Measurements from ENCODE around the gene ZNF23.

Gene ZNF23

GRCh38 chr16:71426069-71426879 lies 35.8 kb downstream of the ZNF23 start:
- no peak for TF ChIP-seq CTCF (conservative IDR thresholded peaks at IDR 0.05; ENCODE audit: control insufficient read depth, insufficient read depth, low read depth, low read length)
- H3K4me3 ChIP-seq (ENCODE audit: control insufficient read depth, low read depth, low read length) = peak overlapping the region; percentile 59

DNA sequence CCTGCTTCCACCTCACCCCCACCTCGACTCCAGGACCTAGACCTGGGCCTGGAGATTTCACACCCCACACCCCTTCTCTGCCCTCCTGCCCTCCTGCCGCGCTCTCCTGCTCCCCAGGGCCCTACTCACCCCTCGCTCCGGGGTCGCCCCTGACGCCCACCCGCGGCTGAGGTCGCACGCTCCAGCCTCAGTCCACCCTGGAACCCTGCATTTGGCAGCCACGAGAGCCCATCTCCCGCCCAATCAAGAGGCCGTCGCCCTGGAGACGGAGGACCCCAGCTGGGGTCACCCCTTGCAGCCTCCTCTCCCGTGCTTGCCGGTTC lies 36.3 kb downstream of the ZNF23 start:
- peak overlapping the region; percentile 59 for H3K4me3 ChIP-seq (ENCODE audit: control insufficient read depth, low read depth, low read length)
- TF ChIP-seq CTCF (conservative IDR thresholded peaks at IDR 0.05; ENCODE audit: control insufficient read depth, insufficient read depth, low read depth, low read length) = no peak
- no peak for DNase-seq (ENCODE audit: low read depth)

More at GRCh38 chr16:71426069-71426879, 35.8 kb downstream of the ZNF23 start:
- DNase-seq (ENCODE audit: low read depth) = peak; percentile 95

GRCh38 chr16:71424626-71425025 lies 37.4 kb downstream of the ZNF23 start:
- DNase-seq (ENCODE audit: low read depth) = no peak
- TF ChIP-seq CTCF (conservative IDR thresholded peaks at IDR 0.05; ENCODE audit: control insufficient read depth, insufficient read depth, low read depth, low read length) = no peak
- H3K4me3 ChIP-seq (ENCODE audit: control insufficient read depth, low read depth, low read length) = no peak overlapping the region

DNA sequence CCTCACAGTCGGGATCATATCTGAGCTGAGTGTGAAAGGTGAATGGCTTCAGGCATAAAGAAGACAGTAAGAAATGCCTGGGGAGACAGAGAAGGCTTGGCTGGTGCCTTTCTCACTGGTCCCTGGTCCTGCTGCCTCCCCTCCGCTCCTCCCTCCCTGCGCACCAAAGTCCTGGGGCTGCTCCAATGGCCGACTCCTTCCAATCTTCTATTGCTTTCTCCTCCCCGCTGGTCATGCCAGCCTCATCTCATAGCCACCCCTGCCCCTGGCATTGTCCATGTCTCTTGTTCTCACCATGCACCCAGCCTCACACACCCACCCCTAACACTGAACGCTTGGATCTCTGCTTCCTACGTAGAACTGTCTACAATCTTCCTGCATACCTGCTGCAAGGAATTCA lies 38.2 kb downstream of the ZNF23 start:
- TF ChIP-seq CTCF (conservative IDR thresholded peaks at IDR 0.05; ENCODE audit: control insufficient read depth, insufficient read depth, low read depth, low read length) = no peak
- no peak for DNase-seq (ENCODE audit: low read depth)
- H3K4me3 ChIP-seq (ENCODE audit: control insufficient read depth, low read depth, low read length) = no peak overlapping the region

DNA sequence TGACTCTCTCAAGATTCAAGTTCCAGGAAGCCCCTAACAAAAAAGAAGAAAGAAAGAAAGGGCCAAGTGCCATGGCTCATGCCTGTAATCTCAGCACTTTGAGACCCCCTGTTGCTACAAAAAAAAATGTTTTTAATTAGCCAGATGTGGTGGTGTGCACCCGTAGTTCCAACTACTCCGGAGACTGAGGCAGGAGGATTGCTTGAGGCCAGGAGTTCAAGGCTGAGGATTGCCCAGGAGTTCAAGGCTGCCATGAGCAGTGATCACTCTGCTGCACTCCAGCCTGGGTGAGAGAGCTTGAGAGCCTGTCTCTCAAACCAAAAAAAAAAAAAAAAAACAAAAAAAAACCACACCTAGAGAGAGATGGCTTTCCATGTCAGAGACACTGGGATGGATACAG lies 39.0 kb downstream of the ZNF23 start:
- no peak for TF ChIP-seq CTCF (conservative IDR thresholded peaks at IDR 0.05; ENCODE audit: control insufficient read depth, insufficient read depth, low read depth, low read length)
- no peak overlapping the region for H3K4me3 ChIP-seq (ENCODE audit: control insufficient read depth, low read depth, low read length)
- DNase-seq (ENCODE audit: low read depth) = no peak

- TF ChIP-seq CTCF (conservative IDR thresholded peaks at IDR 0.05; ENCODE audit: control insufficient read depth, insufficient read depth, low read depth, low read length) = peak; percentile 49
- peak; percentile 30 for DNase-seq (ENCODE audit: low read depth)
- H3K4me3 ChIP-seq (ENCODE audit: control insufficient read depth, low read depth, low read length) = no peak overlapping the region
Observed at GRCh38 chr16:71421911-71422310, 40.1 kb downstream of the ZNF23 start.

All from fibroblast of mammary gland (primary cell).